OCI-LY3 (cell line): Measurements from ENCODE around the gene RCHY1.
"Not testable (repeated sequence)": the region's sequence is repeated elsewhere in the genome, so short reads cannot be mapped to it uniquely, and the experiment has no call there.

ENCODE experiments used
- CTCF ChIP-seq: fragments of 200-600, 300-600 bp; sonication (generic); IDR thresholded peaks from 2 replicates; pipeline ENCODE4 v1.5.1; 2014; ENCODE audit warnings: antibody characterized with exemption, low read length, low read depth
- EZH2phosphoT487 ChIP-seq: fragments of 200-600 bp; shearing (Covaris generic); IDR thresholded peaks from 2 replicates; pipeline ENCODE4 v1.6.1; 2018; ENCODE audit warnings: antibody characterized with exemption, mixed run types, low read depth

- not testable (repeated sequence) for TF ChIP-seq EZH2phosphoT487, CTCF
Observed at GRCh38 chr4:75533926-75534325, 19.7 kb upstream of the RCHY1 start.
